Spleen (tissue), 11 donors: ENCODE measurements around the gene CEACAM21. TPM values are rescaled to one million over a fixed set of nuclear protein-coding genes. Genes with fewer than 3 reads are reported as not detected.

Source experiments
- DNase-seq: peaks from one replicate; pipeline ENCODE4 v3.0.0-alpha.2; 2020
- H3K27ac ChIP-seq, 8 donors: fragments of 200-600 bp; sonication (generic) in 7 of 8; 1 replicate in 4 of 8; 2 replicates in 4 of 8; pipeline versions ENCODE4 v1.5.0 to v1.8.0; 2016 to 2021; ENCODE audit warnings: inconsistent platforms in 4 of 8, mild to moderate bottlenecking in 4 of 8, moderate library complexity in 1 of 8
- H3K27me3 ChIP-seq, 7 donors: fragments of 200-600 bp; sonication (generic) in 6 of 7; replicated peaks in 1 of 7; 1 replicate in 4 of 7; 2 replicates in 3 of 7; pipeline versions ENCODE4 v1.5.0 to v1.8.0; 2016 to 2021; ENCODE audit warnings: inconsistent platforms in 3 of 7, mild to moderate bottlenecking in 1 of 7
- H3K36me3 ChIP-seq, 6 donors: fragments of 200-600 bp; sonication (generic) in 5 of 6; 1 replicate in 4 of 6; 2 replicates in 2 of 6; pipeline versions ENCODE4 v1.5.0 to v1.8.0; 2016 to 2021; ENCODE audit warnings: inconsistent platforms in 2 of 6
- H3K4me1 ChIP-seq, 6 donors: fragments of 200-600 bp; sonication (generic) in 5 of 6; 1 replicate in 3 of 6; 2 replicates in 3 of 6; pipeline versions ENCODE4 v1.5.0 to v1.8.0; 2016 to 2021; ENCODE audit warnings: inconsistent platforms in 3 of 6
- H3K4me3 ChIP-seq, 8 donors: fragments of 200-600 bp; sonication (generic) in 7 of 8; 1 replicate in 4 of 8; 2 replicates in 4 of 8; pipeline versions ENCODE4 v1.5.0 to v1.8.0; 2016 to 2021; ENCODE audit warnings: inconsistent platforms in 4 of 8, mild to moderate bottlenecking in 4 of 8, moderate library complexity in 2 of 8
- H3K9me3 ChIP-seq, 8 donors: fragments of 200-600 bp; sonication (generic) in 7 of 8; 1 replicate in 4 of 8; 2 replicates in 4 of 8; pipeline versions ENCODE4 v1.5.0 to v1.8.0; 2016 to 2021; ENCODE audit warnings: inconsistent platforms in 4 of 8
- POLR2A ChIP-seq, 3 donors: fragments of 450-650 bp; IDR thresholded peaks; one replicate each; pipeline ENCODE4 v1.5.1; 2017; ENCODE audit warnings: antibody characterized with exemption in 3 of 3, mild to moderate bottlenecking in 1 of 3
- POLR2AphosphoS5 ChIP-seq, 3 donors: sonication (generic); formaldehyde crosslinking; IDR thresholded peaks; one replicate each; pipeline ENCODE4 v1.5.1; 2017; ENCODE audit warnings: antibody characterized with exemption in 3 of 3
- WGBS, 5 donors: extraction: QIAGEN DNeasy Blood & Tissue Kit in 3 of 5; methylation state at CpG; one replicate each; pipeline versions ENCODE4 v1.1.5 to v1.1.7; 2013 to 2018; 5-methylcytosine and 5-hydroxymethylcytosine counted together
- intact Hi-C: fragments of 100-400 bp; cut with DNase I; formaldehyde crosslinking; loops from one replicate; pipeline ENCODE4 v1.15.0; 2023; ENCODE audit warnings: low total_unique reads
- polyA plus RNA-seq, 3 donors: library from polyadenylated mRNA; stranded (reverse); fragments of 200-250 nt; gene quantifications; one replicate each; pipeline ENCODE4 v1.2.1, GENCODE V29; 2013
- total RNA-seq, 7 donors: library from RNA; depleted of rRNA in 3 of 7; stranded (reverse); fragments of >200 nt in 3 of 7; fragmentation: NEBNext Ultra II Directional in 4 of 7; extraction: Animal tissue kit (Norgen Biotek cat#: 25700) in 4 of 7; gene quantifications; one replicate each; pipeline versions ENCODE4 v1.1.0 to v1.2.1, GENCODE V29; 2016 to 2021
- TF ChIP-seq, protein P1 (sequence below), 11 experiments: fragments of 200-600 bp in 7 of 11; fragments of 450-650 bp in 4 of 11; sonication (generic) in 4 of 11; IDR thresholded peaks in 8 of 11; conservative IDR thresholded peaks in 3 of 11; 1 replicate in 7 of 11; 2 replicates in 4 of 11; pipeline versions ENCODE4 v1.4.0 to v1.8.0; 2016 to 2021; ENCODE audit warnings: antibody characterized with exemption in 11 of 11, inconsistent platforms in 4 of 11, mild to moderate bottlenecking in 1 of 11
- donor health status: healthy with polysubstance abuse.
- donor health status: DM: no; HTN: no; CAD: no; lungs with moderate emphysema.
- donor health status: DM: no; HTN: no; CAD: no.
- donor health status: Bipolar disorder and iron deficiency.
- donor health status: healthy.
- donor health status: DM: no; HTN: no; CAD: no.
- donor health status: DM: yes; HTN: yes; CAD: no.

CEACAM21 gene
- total and polyA plus RNA-seq, 10 donors: 10.3 to 22.9 (median 19.2) TPM

GRCh38 chr19:41548954-41549688 lies 26.8 kb upstream of the CEACAM21 start:
- 4 to 14% (median 7%) methylated on average over 9 of the region's 9 CpGs for WGBS, 5 donors
- Histone ChIP-seq H3K27ac (peak overlapping the region; percentile 64 to 91 (median 86)), H3K4me1 (peaks cover 43 to 99% (median 79%) of the 10 kb centered on the region in 6 donors), H3K27me3 (no peaks in the 10 kb centered on the region), H3K4me3 (peak overlapping the region; percentile 35 to 71 (median 46)), H3K36me3 (peaks cover 0 to 9% (median 0%) of the 10 kb centered on the region in 6 donors), H3K9me3 (peaks cover 0 to 9% (median 7%) of the 10 kb centered on the region in 8 donors)
- intact Hi-C loops: no loop called here
- peak in 2 of 3 donors; percentile 93 to 95 for TF ChIP-seq POLR2A (IDR thresholded peaks at IDR 0.05)
- TF ChIP-seq, protein P1, sequence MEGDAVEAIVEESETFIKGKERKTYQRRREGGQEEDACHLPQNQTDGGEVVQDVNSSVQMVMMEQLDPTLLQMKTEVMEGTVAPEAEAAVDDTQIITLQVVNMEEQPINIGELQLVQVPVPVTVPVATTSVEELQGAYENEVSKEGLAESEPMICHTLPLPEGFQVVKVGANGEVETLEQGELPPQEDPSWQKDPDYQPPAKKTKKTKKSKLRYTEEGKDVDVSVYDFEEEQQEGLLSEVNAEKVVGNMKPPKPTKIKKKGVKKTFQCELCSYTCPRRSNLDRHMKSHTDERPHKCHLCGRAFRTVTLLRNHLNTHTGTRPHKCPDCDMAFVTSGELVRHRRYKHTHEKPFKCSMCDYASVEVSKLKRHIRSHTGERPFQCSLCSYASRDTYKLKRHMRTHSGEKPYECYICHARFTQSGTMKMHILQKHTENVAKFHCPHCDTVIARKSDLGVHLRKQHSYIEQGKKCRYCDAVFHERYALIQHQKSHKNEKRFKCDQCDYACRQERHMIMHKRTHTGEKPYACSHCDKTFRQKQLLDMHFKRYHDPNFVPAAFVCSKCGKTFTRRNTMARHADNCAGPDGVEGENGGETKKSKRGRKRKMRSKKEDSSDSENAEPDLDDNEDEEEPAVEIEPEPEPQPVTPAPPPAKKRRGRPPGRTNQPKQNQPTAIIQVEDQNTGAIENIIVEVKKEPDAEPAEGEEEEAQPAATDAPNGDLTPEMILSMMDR (IDR thresholded peaks at IDR 0.05 in 8 of 11, conservative IDR thresholded peaks at IDR 0.05 in 3 of 11): peak in 1 of 11 experiments; percentile 5
- TF ChIP-seq POLR2AphosphoS5 (IDR thresholded peaks at IDR 0.05): peak in 1 of 3 donors; percentile 99
- no peak for DNase-seq

GRCh38 chr19:41549884-41550283 lies 26.1 kb upstream of the CEACAM21 start:
- H3K4me3 ChIP-seq: peak overlapping the region; percentile 35 to 71 (median 46)
- 23 to 42% (median 28%) methylated on average over 5 of the region's 5 CpGs for WGBS, 5 donors
- peak overlapping the region; percentile 64 to 91 (median 86) for H3K27ac ChIP-seq
- H3K4me1 ChIP-seq: peaks cover 49 to 99% (median 80%) of the 10 kb centered on the region in 6 donors
- DNase-seq: no peak
- no peaks in the 10 kb centered on the region for H3K27me3 ChIP-seq
- H3K9me3 ChIP-seq: peaks cover 0 to 11% (median 8%) of the 10 kb centered on the region in 8 donors
- no peak for TF ChIP-seq POLR2A (IDR thresholded peaks at IDR 0.05)
- TF ChIP-seq, protein P1 (IDR thresholded peaks at IDR 0.05 in 8 of 11, conservative IDR thresholded peaks at IDR 0.05 in 3 of 11): no peak
- peaks cover 0 to 12% (median 0%) of the 10 kb centered on the region in 6 donors for H3K36me3 ChIP-seq
- intact Hi-C loops: no loop called here

GRCh38 chr19:41551212-41551610 lies 24.8 kb upstream of the CEACAM21 start:
- Histone ChIP-seq H3K27me3 (no peaks in the 10 kb centered on the region), H3K4me1 (peaks cover 47 to 99% (median 80%) of the 10 kb centered on the region in 6 donors), H3K36me3 (peaks cover 0 to 12% (median 0%) of the 10 kb centered on the region in 6 donors), H3K4me3 (peak overlapping the region; percentile 35 to 71 (median 46)), H3K27ac (peak overlapping the region; percentile 55 to 91 (median 86)), H3K9me3 (peaks cover 0 to 11% (median 8%) of the 10 kb centered on the region in 8 donors)
- no peak for TF ChIP-seq POLR2AphosphoS5 (IDR thresholded peaks at IDR 0.05)
- TF ChIP-seq, protein P1 (IDR thresholded peaks at IDR 0.05 in 8 of 11, conservative IDR thresholded peaks at IDR 0.05 in 3 of 11): no peak
- TF ChIP-seq POLR2A (IDR thresholded peaks at IDR 0.05): no peak
- intact Hi-C loops: no loop called here
- WGBS, 5 donors: 60 to 69% (median 62%) methylated on average over 8 to 9 of the region's 9 CpGs
- no peak for DNase-seq

DNA sequence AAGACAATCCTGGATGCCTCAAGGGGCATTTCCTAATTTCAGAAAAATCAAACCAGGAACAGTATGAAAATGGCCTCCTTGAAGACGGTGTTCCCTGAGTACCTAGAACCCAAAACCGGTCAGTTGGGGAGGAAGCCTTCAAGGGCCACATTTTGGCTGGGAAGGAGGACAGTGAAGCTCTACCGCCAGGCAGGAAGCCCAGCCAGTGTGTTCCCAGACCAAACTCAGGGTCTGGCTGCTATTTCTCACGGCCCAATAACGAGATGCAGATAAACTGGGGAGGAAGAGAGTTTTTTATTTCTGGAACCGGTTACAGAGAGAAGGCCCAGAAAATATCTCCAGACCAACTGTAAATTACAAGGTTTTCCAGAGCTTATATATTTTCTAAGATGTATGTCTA lies 24.3 kb upstream of the CEACAM21 start:
- peaks cover 0 to 11% (median 8%) of the 10 kb centered on the region in 8 donors for H3K9me3 ChIP-seq
- TF ChIP-seq POLR2AphosphoS5 (IDR thresholded peaks at IDR 0.05): no peak
- TF ChIP-seq, protein P1 (IDR thresholded peaks at IDR 0.05 in 8 of 11, conservative IDR thresholded peaks at IDR 0.05 in 3 of 11): no peak
- no peak for TF ChIP-seq POLR2A (IDR thresholded peaks at IDR 0.05)
- WGBS, 5 donors: 11 to 29% (median 18%) methylated on average over 6 of the region's 6 CpGs
- H3K27ac ChIP-seq: peak overlapping the region; percentile 55 to 91 (median 86)
- peaks cover 43 to 99% (median 80%) of the 10 kb centered on the region in 6 donors for H3K4me1 ChIP-seq
- no peak for DNase-seq
- no peaks in the 10 kb centered on the region for H3K27me3 ChIP-seq
- peaks cover 0 to 17% (median 0%) of the 10 kb centered on the region in 6 donors for H3K36me3 ChIP-seq
- intact Hi-C loops: no loop called here
- H3K4me3 ChIP-seq: peak overlapping the region; percentile 35 to 71 (median 46)
